Sigmoid colon (tissue), 7 donors: ENCODE data around the gene RAB4A. TPM values are rescaled to one million over a fixed set of nuclear protein-coding genes. Genes with fewer than 3 reads are reported as not detected.

Experiments
- DNase-seq: peaks from one replicate; pipeline ENCODE4 v3.0.0-alpha.2; 2019
- H3K27ac ChIP-seq, 4 donors: fragments of 200-600 bp; sonication (generic); one replicate each; pipeline ENCODE4 v1.5.1; 2016 to 2019; ENCODE audit warnings: mild to moderate bottlenecking in 1 of 4
- H3K27me3 ChIP-seq, 3 donors: fragments of 200-600 bp; sonication (generic); one replicate each; pipeline ENCODE4 v1.5.1; 2019; ENCODE audit warnings: mild to moderate bottlenecking in 1 of 3
- H3K36me3 ChIP-seq, 4 donors: fragments of 200-600 bp; sonication (generic); one replicate each; pipeline ENCODE4 v1.5.1; 2016 to 2019
- H3K4me1 ChIP-seq, 4 donors: fragments of 200-600 bp; sonication (generic); one replicate each; pipeline ENCODE4 v1.5.1; 2017 to 2019
- H3K4me3 ChIP-seq, 4 donors: fragments of 200-600 bp; sonication (generic); one replicate each; pipeline ENCODE4 v1.5.1; 2017 to 2019; ENCODE audit warnings: mild to moderate bottlenecking in 2 of 4, moderate library complexity in 1 of 4
- H3K9me3 ChIP-seq, 4 donors: fragments of 200-600 bp in 3 of 4; sonication (generic) in 3 of 4; one replicate each; pipeline versions ENCODE4 v1.5.1 to v1.6.1; 2013 to 2019
- CTCF ChIP-seq, 4 experiments: fragments of 450-650 bp in 3 of 4; fragments of 200-600 bp in 1 of 4; IDR thresholded peaks; one replicate each; pipeline ENCODE4 v1.5.1; 2016 to 2019; ENCODE audit warnings: antibody characterized with exemption in 4 of 4, mild to moderate bottlenecking in 3 of 4, moderate library complexity in 2 of 4
- EP300 ChIP-seq, 4 donors: sonication (generic); formaldehyde crosslinking; IDR thresholded peaks; one replicate each; pipeline ENCODE4 v1.6.1; 2017; ENCODE audit warnings: antibody characterized with exemption in 4 of 4
- POLR2A ChIP-seq, 2 donors: fragments of 450-650 bp; IDR thresholded peaks; one replicate each; pipeline ENCODE4 v1.6.1; 2016; ENCODE audit warnings: antibody characterized with exemption in 2 of 2, mild to moderate bottlenecking in 2 of 2, moderate library complexity in 2 of 2
- POLR2AphosphoS5 ChIP-seq, 4 donors: sonication (generic); formaldehyde crosslinking; IDR thresholded peaks; one replicate each; pipeline ENCODE4 v1.6.1; 2017; ENCODE audit warnings: antibody characterized with exemption in 4 of 4
- WGBS, 2 donors: extraction: QIAGEN DNeasy Blood & Tissue Kit; methylation state at CpG; one replicate each; pipeline ENCODE4 v1.1.7; 2013; 5-methylcytosine and 5-hydroxymethylcytosine counted together
- intact Hi-C: fragments of 100-400 bp; cut with DNase I; formaldehyde crosslinking; loops from one replicate; pipeline ENCODE4 v1.15.1; 2023
- polyA plus RNA-seq, 3 donors: library from polyadenylated mRNA; stranded (reverse); fragments of 200-250 nt; gene quantifications; one replicate each; pipeline ENCODE4 v1.2.3, GENCODE V29; 2013
- total RNA-seq, 4 donors: library from RNA; depleted of rRNA; stranded (reverse); fragments of >200 nt; gene quantifications; one replicate each; pipeline ENCODE4 v1.1.0, GENCODE V29; 2016
- donor health status: healthy with polysubstance abuse.
- donor health status: Bipolar disorder and iron deficiency.
- donor health status: healthy.

RAB4A gene
- total and polyA plus RNA-seq, 7 donors = 35.8 to 83.7 (median 52.4) TPM

GRCh38 chr1:229293528-229294204 lies 22.8 kb downstream of the RAB4A start:
- no peak for TF ChIP-seq EP300 (IDR thresholded peaks at IDR 0.05)
- no peak for TF ChIP-seq POLR2AphosphoS5 (IDR thresholded peaks at IDR 0.05)
- no peak for TF ChIP-seq POLR2A (IDR thresholded peaks at IDR 0.05)
- TF ChIP-seq CTCF (IDR thresholded peaks at IDR 0.05) = no peak
- Histone ChIP-seq H3K9me3 (no peaks in the 10 kb centered on the region), H3K4me3 (no peak overlapping the region), H3K27ac (no peak overlapping the region), H3K27me3 (no peaks in the 10 kb centered on the region), H3K36me3 (peaks cover 0 to 50% (median 10%) of the 10 kb centered on the region in 4 donors), H3K4me1 (peaks cover 0 to 3% (median 0%) of the 10 kb centered on the region in 4 donors)
- DNase-seq = no peak
- intact Hi-C loops = no loop called here
- 90 to 95% methylated on average over 10 of the region's 10 CpGs for WGBS, 2 donors

- 21 to 73% methylated on average over 11 of the region's 11 CpGs for WGBS, 2 donors
- Histone ChIP-seq H3K36me3 (peaks cover 8 to 58% (median 27%) of the 10 kb centered on the region in 4 donors), H3K27me3 (no peaks in the 10 kb centered on the region), H3K27ac (peak overlapping the region in 1 of 4 donors; percentile 52), H3K4me3 (no peak overlapping the region), H3K9me3 (no peaks in the 10 kb centered on the region), H3K4me1 (peaks cover 0 to 3% (median 0%) of the 10 kb centered on the region in 4 donors)
- no peak for TF ChIP-seq POLR2AphosphoS5 (IDR thresholded peaks at IDR 0.05)
- no peak for TF ChIP-seq CTCF (IDR thresholded peaks at IDR 0.05)
- no peak for TF ChIP-seq EP300 (IDR thresholded peaks at IDR 0.05)
- no peak for TF ChIP-seq POLR2A (IDR thresholded peaks at IDR 0.05)
- intact Hi-C loops = no loop called here
- no peak for DNase-seq
These were observed 24.8 kb downstream of the RAB4A start for GRCh38 chr1:229295745-229296144.

GRCh38 chr1:229296541-229296941 lies 25.6 kb downstream of the RAB4A start:
- Histone ChIP-seq H3K36me3 (peaks cover 8 to 57% (median 27%) of the 10 kb centered on the region in 4 donors), H3K9me3 (no peaks in the 10 kb centered on the region), H3K4me1 (peaks cover 0 to 3% (median 0%) of the 10 kb centered on the region in 4 donors), H3K27me3 (no peaks in the 10 kb centered on the region), H3K4me3 (no peak overlapping the region), H3K27ac (peak overlapping the region in 1 of 4 donors; percentile 52)
- WGBS, 2 donors = 89 to 91% methylated on average over 3 of the region's 3 CpGs
- TF ChIP-seq POLR2AphosphoS5 (IDR thresholded peaks at IDR 0.05) = no peak
- no peak for TF ChIP-seq EP300 (IDR thresholded peaks at IDR 0.05)
- TF ChIP-seq CTCF (IDR thresholded peaks at IDR 0.05) = no peak
- TF ChIP-seq POLR2A (IDR thresholded peaks at IDR 0.05) = no peak
- intact Hi-C loops = no loop called here
- no peak for DNase-seq

GRCh38 chr1:229297746-229298145 lies 26.8 kb downstream of the RAB4A start:
- peaks cover 8 to 66% (median 27%) of the 10 kb centered on the region in 4 donors for H3K36me3 ChIP-seq
- peaks cover 0 to 3% (median 0%) of the 10 kb centered on the region in 4 donors for H3K4me1 ChIP-seq
- no peak overlapping the region for H3K4me3 ChIP-seq
- WGBS, 2 donors = 93 to 97% methylated on average over 1 of the region's 1 CpG
- no peaks in the 10 kb centered on the region for H3K9me3 ChIP-seq
- no peak for DNase-seq
- no peak overlapping the region for H3K27ac ChIP-seq
- TF ChIP-seq EP300 (IDR thresholded peaks at IDR 0.05) (no peak), CTCF (IDR thresholded peaks at IDR 0.05) (no peak), POLR2AphosphoS5 (IDR thresholded peaks at IDR 0.05) (no peak), POLR2A (IDR thresholded peaks at IDR 0.05) (no peak)
- H3K27me3 ChIP-seq = no peaks in the 10 kb centered on the region
- intact Hi-C loops = no loop called here
